GM21528 (cell line): Measurements from ENCODE around the gene LRRK1.

ENCODE experiments used
- ATAC-seq: cut with Tn5 transposase; IDR thresholded peaks from one replicate; pipeline ENCODE4 v1.9.1; 2021; ENCODE audit warnings: mild to moderate bottlenecking, moderate library complexity; ENCODE audit not compliant: unreplicated experiment, low FRiP score

The LRRK1 gene

DNA sequence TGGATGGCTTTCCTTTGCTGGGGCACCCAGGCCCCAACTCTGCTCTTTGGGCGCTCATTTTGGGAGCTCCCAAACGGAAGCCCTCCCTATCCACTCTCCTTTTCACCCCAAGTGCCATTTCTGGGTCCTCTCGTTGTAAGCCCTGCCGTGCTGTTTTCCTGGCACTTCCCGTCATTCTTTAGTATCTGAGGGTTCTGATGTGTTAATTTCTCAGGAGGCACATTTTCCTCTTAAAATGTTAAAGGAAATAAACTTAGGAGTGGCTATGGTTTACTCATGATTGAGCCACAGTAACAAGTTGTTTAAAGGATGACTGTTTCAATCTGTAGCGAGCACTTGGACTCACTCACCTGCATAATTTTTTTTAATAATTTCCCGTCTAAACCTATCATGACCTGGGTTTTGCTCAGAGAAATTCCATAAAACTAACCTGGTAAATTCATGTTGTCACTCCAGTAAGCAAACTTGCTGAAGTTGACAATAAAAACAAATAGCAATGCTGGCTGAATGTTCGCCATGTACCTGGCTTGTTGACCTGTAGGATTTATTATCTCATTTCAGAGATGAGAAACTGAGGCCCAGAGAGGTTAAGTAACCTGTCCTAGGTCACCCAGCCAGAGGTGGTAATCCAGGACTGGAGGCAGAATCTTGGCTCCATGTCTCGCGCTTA, 29.0 kb upstream of the LRRK1 start:
- no peak for ATAC-seq

DNA sequence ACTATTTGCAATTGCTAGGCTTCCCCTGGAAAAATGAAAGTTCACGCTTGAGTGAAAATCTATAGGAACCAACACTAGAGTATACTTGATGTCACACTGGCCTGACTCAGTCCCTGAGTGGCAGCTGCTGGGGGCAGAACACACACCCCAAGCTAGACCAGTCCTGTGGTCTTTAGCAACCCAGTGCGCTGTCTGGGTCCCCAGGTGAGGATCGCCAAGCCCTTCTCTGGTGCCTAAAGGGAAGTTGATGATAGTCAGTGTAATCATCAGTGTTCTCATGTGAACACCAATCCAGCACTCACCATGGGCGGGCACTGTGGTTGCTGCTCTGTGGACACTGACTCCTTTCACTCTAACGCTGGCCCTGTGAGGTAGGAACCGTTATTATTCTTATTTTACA, 28.3 kb upstream of the LRRK1 start:
- ATAC-seq = no peak

DNA sequence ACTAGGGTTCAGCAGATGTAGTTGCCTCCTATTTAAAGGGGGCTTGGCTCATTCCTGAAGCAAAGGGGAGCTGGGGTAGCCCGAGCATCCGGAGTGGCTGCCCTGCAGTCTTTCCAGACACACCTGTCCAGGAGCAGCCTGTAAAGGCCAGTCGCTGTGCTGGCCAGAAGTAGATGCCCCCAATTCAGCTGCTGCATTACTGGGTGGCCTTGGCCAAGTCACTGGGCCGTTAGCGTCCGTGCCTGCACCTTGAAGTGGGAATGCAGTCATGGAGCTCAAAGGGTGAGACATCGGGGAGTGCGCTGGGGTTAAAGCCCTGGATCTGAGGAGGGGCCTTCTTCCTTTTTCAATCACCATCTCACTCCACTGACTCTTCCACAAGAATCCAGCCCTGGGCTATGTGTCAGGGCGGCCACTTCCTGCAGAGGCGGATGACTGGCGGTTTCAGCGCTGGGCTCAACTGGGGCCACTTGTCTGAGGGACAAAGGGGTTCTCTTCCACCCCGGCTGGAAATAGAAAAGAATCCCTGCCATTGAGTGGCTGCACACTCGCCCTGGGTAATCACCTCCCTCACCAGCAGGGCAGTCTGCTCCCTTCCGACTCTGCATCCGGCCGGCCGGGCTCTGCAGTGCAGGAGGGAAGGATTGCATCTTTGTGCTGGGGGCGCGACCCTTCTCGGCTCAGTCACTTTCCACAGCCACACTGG, 27.7 kb upstream of the LRRK1 start:
- no peak for ATAC-seq

DNA sequence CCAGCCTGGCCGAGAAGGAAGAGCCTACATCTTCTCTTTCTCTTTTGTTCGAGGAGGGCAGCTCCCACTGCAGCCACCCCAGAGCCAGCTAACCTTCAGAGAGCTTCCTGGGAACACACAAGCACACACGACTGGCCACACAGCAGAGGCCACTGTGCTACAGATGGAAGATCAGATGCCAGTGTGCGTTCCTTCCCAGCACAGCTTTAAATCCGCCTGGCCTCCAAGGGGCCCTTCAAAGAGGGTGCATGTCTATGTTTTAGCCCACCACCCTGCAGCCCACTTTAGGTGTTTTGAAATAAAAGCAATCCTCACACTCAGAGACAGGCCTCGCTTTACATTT, 27.2 kb upstream of the LRRK1 start:
- ATAC-seq = no peak

DNA sequence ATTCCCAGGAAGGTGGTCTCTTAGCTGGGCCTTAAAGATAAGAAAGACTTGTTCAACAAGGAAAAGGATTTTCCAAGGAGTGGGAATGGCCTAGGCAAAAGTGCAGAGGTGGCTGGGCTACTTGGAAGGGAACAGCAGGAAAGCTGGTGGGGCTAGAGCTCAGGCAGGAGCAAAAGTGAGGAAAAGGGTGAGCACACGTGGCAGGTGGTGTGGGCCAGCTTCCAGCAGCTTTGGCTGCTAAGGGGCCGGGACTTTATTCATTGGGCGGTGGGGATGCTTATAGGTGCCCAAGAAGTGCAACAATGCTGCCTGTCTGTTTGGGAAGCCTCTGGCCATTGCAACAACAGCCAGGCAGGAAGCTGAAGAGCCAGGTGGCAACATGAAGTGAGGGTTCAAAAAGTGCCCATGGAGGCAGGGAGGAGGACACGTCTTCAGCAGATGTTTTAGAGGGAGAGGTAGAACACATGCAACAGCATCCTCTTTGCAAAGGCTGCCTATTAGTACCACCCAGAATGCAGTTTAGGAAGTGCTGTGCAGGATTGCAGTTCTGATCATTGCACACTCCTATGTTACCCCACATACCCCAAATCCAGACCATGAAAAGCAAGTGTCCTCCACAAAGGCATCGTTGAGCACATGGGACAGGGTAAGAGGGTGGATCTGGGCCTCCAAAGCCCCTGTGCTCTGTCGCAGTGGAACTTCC, 25.7 kb upstream of the LRRK1 start:
- ATAC-seq = no peak

DNA sequence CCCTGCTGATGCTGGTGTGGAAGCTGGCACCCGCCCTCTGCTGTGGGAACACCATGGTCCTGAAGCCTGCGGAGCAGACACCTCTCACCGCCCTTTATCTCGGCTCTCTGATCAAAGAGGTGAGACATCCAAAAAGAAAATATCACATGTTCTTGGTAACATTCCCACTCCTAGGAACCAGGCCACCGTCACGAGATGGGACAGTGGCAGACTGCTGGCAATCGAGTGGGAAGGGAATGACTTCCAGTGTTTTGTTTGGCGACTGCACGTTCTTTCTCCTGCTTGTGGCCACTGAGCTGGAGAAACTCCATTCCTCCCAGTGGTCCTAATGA, 25.2 kb upstream of the LRRK1 start:
- ATAC-seq = no peak

DNA sequence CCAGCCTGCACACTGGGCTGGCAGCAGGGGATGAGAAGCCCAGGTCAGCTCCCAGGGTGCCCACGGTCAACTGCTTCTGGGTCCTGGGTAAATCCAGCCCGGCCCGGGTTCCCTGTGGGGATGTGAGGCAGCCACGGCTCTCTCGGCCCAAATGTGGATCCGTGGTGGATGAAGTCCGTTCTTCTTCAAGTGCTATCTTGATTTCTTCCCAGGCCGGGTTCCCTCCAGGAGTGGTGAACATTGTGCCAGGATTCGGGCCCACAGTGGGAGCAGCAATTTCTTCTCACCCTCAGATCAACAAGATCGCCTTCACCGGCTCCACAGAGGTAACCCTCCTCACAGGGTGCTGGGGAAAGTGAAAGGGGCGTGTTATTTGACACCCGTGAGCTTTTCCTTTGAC, 23.4 kb upstream of the LRRK1 start:
- no peak for ATAC-seq

DNA sequence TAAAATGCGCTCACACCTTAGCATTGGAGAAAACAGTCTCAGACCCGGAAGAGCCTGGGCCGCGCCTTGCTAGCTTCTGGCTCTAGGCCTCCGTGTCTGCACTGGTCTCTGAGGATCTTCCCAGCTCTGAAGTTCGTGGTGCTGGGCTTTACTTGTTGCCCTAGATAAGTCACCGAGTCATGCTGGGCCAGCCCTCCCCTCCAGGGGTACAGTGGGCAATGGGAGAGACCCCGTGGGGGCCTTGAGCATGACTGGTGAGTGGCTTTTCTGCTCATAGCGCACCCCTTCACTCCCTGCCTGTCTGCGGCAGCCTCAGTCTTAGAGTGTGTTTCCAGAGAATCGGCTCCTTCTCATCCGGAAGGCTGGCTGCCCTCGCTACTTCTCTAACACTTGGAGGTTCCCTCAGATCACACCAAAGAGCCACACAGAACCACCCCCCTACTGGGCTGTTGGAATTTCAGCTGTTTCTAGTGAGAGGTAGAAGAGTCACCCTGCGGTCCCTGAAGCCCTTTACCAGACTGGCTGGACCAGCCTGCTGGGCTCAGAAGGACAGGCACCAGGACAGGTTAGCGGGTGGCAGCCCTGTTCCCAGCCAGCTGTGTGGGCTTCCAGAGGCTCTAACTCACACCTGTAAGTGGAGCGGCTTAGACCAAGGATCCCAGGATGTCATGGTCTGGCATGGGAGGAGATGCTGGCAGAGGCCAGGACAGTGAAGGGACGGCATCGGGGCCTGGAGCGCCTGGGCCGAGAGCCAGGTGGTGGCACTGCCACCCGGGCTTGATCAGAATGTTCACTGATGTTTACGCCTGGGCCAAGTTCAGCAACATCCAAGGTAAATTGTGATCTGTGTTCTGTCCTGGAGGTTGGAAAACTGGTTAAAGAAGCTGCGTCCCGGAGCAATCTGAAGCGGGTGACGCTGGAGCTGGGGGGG, 21.7 kb upstream of the LRRK1 start:
- ATAC-seq = no peak

DNA sequence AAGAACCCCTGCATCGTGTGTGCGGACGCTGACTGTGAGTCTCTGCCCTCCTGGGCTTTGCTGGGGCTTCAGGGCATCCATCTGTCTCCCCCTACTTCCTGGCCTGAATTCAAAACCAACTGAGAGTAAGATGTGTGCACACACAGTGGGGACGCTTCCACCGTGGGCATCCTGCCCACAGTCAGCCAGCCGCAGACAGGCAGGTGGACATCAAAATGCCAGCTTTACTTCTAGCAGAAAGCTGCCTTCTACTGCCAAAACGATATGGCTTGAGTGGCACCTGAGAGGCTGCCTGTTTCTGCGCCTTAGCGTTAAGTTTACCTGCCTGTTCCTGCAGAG, 21.0 kb upstream of the LRRK1 start:
- no peak for ATAC-seq

DNA sequence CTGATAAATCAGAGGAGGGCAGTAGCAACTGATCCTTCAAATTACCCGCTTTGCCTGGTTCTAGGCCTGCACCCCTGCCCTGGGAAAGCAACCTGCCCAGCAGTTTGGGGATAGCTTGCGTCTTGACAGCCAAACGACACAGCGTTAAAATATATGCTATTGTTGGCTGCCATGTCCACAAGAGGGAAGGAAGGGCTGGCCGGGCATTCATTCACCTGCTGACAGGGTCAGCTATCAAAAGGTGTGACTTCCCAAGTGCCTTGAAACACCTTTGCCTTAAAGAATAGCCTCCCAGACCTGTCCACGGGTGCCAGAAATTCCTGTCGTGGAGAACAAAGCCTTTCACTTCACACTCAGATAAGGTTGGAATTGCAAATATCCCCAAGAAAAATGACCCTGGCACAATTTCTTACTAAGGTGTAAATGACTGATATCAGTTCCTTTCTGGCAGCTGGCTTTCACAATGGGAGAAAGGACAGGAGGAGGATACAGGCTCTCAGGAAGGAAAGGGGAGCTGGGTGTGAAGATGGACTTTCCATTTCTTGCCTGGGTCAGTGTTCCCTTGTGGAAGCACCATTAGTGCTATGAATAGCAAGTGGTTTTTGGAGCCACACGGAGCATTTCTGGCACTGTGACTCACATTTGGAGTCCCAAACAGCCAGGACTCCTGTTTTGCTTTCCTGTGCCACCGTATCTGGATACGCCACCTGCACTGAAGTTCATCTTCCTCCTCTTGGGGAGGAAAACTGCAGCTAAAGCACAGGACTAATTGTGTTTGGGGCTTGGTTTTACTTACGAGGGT, 20.3 kb upstream of the LRRK1 start:
- ATAC-seq = no peak

DNA sequence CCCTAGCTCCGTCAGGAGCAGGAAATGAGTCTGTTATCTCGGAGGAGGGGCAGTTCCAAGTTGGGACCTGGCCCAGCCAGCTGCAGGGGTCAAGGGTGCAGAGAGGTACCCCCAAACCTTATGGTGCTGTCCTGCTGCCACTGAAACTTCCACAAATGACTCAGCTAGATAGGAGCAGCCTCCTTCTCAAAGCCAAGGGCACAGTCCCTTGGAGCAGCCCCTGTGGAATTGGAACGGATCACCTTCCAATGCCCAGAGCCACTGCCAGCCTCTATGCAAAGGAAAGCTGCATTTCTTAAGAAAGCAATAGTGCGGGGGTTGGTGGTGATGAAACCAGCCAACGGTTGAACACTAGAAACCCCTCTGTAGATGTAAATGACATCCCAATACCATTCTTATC, 19.6 kb upstream of the LRRK1 start:
- ATAC-seq = no peak

DNA sequence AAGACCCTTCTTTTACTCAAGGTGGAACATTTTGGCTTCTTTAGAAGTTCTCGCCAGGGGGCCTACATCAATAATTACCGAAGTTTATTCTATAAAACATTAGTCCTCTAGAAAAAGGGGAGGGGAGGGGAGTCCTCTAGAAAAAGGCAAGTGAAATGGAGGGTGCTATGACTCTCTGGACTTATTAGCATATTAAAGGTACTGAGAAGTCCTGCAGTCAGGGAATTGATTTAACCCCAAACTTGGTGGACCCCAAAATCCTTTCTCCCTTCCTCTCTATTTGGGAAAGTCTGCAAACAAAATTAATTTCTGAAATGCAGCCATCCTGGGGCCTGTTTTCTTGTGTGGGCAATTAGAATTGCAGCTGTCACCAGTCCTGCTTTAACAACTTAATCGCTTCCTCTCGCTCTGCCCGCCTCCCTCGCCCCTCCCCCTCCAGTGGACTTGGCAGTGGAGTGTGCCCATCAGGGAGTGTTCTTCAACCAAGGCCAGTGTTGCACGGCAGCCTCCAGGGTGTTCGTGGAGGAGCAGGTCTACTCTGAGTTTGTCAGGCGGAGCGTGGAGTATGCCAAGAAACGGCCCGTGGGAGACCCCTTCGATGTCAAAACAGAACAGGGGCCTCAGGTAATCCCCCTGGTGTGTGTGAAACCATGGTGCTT, 18.9 kb upstream of the LRRK1 start:
- no peak for ATAC-seq

DNA sequence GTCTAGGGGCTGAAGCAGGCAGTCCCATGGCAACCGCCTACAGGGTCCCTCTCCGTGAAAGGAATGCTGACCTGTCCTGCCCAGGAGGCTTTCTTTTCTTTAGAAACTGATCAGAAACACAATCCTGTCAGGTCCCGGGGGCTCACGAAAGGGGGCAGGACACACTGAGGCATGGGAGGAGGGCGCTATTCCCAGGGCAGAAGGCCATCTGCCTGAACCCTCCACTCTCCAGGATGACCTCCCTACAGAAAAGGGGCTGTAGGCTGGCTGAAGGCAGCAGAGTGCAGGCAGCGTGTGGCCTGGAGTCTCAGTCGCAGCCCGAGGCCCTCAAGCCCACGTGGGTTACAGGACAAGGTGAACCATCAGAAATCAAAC, 18.4 kb upstream of the LRRK1 start:
- no peak for ATAC-seq

DNA sequence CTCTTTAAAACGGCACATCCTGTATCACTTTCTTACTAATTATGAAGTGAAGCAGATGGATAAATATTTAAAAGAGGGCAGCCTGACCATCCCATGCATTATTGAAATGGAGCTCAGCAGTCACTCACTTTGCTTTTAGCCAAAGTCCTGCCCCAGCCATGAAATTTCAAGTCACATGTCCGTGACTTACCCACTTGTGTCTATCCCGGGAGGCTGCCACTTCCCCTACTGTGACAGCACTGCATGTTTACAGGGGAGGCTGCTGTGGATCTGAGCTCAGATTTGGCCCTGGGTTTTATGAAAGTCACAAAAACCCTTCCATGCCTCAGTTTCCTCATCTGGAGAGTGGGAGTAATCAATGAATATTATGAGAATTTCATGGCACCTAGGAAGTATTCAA, 17.9 kb upstream of the LRRK1 start:
- ATAC-seq = no peak

DNA sequence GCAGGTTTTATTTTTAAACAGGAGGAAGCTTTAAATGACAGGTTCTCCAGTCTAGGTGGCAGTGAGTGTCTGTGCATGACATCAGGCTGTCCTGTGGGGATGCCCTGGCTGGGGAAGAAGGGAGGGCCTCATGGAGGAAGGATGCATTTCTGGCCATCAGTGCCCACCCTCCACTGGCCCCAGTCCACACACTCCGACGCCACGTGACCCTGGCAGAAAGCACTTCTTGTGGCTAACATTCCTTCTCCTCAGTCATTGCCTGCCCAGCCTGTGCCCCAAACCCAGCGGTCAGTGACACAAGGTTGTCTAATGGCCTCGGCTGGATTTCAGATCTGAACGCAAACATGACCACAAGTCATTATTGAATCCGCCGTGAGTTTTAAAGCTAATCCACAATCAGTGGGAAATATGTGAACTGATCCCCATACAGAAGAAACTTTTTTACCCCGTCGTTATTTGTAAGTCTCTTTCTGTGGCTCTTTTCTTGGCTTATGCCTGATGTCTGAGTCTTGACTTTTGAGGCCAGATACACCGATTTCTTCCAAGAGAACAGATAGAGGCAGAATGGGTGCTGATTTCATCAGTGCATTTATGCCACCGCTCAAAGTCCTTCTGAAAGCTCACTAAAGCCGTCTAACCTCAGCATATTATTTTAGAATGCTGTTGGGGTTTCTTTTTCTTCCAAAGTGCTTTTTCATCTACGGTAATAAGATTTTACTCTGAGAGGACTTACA, 17.3 kb upstream of the LRRK1 start:
- no peak for ATAC-seq

DNA sequence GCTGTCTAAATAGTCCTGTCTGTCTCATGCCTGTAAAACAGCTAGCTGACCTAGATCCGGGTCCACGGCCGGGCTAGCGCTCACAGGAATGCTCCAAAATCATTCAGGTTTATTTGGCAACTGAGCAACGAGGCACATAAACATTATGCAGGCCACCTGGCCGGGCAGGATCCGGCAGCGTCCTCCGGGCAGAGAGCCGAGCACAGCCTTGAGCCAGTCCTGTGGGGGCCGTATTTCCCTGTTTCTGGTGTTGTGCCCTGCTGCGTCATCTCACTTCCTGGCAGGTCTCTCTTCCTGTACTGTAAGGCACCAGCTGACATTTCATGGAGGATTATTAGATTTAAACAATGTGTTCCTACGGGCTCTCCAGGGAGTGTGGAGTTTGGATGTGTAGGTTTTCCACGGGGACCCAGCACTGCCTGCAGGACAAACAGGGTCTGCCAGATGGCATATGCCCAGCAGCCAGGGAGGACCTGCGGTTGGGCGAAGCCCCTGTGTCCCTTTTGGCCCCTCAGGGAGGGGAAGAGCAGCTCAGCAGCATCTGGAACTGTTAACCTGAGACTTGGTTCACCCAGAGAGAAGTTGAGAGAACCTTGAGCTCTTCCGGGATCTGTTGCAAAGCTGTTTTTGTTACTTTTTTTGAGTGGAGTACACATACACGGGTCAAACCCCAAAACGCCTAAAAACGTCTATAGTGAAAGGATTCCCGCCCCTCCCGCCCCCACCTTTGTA, 16.6 kb upstream of the LRRK1 start:
- ATAC-seq = no peak

DNA sequence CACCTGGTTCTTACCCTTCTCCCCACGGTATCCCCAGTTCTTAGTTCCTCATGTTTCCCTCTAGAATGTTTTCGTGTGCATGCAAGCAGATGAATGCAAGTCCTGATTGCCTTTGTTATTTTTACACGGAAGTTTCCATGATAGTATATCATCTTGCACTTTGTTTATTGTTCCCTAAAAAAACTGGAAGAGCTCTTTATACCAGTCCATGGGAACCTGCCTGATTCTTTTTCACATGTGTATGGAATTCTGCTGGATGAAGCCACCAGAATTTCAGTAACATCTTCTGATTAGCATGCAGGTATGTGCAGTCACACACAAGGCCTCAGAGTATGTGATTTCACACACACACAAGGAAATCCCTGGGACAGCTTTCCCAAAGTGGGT, 16.0 kb upstream of the LRRK1 start:
- no peak for ATAC-seq

DNA sequence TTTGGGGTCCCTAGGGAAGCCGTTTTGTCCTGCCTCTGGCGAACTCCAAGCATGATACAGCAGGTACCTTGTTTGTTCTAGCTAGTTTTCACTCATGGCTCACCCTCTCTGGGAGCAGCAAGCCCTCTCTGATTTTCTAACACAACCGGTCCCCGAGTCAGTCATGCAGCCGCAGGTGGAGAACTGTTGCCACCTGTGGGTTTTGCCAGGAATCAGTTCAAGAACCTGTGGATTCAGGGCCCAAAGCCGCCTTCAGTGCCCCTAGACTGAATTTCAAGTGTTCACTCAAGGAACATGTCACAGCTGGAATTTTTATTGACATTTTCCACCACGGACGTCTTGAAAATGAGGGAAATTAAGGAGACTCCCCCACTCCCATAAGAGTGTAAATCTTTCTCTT, 13.3 kb upstream of the LRRK1 start:
- ATAC-seq = no peak

DNA sequence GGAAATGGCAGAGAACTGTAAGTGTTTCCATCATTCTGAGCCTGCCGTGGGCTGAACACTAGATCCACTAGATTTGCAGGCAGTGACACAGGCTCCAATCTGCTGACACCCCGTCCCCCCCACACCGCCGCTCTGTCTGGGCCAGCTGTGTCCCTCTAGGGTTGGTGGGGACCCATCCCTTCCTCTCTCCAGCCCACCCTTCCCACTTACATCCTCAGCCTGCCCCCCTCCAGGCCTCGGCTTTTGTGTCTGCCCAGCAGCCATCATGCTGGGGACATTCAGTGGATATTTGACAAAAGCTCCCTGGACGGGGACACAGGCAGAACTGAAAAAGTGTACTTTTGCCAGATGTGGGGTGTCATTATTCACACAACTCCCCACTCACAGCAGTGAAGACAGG, 10.7 kb upstream of the LRRK1 start:
- no peak for ATAC-seq
